GM20000 (cell line): ENCODE data around the gene GUCY2D.

ENCODE experiments used
- DNase-seq: peaks from one replicate; pipeline ENCODE4 v3.0.0; 2012; ENCODE audit warnings: low spot score
- TF ChIP-seq, protein P1 (sequence below): IDR thresholded peaks from 2 replicates; pipeline ENCODE4 v1.5.1; 2012; ENCODE audit warnings: mild to moderate bottlenecking, control low read depth; ENCODE audit errors: extremely low read depth, missing control alignments

The GUCY2D gene

DNA sequence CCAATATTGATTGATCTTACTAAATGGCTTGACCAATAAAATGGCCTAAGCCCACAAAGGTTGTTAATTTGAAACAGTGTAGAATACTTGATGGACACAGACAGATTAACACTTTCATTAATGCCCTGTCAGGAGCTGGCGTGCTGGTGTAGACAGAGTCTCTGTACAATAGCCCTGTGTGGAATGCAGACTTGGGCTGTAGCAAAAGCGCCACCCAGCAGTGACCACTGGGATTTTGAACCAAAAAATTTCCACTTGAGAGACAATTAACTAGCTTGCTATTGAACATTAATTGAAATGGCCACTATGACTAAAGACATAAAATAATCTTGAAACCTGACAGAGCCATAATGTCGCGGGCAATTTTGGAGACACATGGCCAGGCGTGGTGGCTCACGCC, 19.7 kb upstream of the GUCY2D start:
- no peak for DNase-seq
- TF ChIP-seq, protein P1, sequence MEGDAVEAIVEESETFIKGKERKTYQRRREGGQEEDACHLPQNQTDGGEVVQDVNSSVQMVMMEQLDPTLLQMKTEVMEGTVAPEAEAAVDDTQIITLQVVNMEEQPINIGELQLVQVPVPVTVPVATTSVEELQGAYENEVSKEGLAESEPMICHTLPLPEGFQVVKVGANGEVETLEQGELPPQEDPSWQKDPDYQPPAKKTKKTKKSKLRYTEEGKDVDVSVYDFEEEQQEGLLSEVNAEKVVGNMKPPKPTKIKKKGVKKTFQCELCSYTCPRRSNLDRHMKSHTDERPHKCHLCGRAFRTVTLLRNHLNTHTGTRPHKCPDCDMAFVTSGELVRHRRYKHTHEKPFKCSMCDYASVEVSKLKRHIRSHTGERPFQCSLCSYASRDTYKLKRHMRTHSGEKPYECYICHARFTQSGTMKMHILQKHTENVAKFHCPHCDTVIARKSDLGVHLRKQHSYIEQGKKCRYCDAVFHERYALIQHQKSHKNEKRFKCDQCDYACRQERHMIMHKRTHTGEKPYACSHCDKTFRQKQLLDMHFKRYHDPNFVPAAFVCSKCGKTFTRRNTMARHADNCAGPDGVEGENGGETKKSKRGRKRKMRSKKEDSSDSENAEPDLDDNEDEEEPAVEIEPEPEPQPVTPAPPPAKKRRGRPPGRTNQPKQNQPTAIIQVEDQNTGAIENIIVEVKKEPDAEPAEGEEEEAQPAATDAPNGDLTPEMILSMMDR = no peak

- TF ChIP-seq, protein P1 = no peak
- no peak for DNase-seq
Measured at GRCh38 chr17:7984904-7985303, 17.5 kb upstream of the GUCY2D start.

DNA sequence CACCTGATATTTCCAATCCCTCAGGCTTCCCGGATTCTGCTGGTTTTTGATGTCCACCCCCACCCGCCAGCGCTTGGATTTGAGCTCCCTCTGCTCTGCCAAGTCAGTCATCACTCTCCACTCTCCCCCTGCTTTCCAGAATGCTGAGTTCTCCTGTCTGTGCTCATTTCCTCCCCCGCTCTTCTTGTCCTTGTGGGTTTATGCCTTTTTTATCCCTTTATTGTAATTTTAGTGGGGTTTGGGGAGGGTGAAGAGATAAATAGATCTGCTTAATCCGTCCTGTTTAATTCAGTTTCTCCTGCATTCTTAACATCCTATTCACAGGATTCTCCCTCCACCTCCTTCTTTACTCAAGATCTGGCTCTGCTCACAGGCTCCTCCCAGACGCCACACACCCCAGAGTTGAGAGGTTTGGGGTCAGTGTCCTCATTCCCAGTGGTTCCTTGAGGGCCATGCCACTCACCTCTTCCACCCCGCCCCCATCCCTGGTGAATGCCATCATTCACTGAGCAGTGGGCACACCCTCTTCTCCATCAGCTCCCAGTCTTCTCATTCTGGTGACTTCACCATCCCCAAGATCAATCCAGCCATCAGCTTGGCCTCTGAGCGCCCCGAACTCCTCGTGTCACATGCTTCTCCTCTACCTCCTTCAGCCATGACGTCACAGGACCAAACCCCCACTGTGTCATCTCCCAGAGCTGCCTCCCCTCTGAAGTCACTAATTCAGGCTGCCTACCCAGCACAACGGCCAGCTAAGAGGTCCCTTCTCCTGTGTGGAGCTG, 15.1 kb upstream of the GUCY2D start:
- DNase-seq = no peak
- TF ChIP-seq, protein P1 = no peak

- peak; percentile 81 for DNase-seq
- TF ChIP-seq, protein P1 = no peak
Measured at GRCh38 chr17:7988750-7989178, 13.7 kb upstream of the GUCY2D start.

GRCh38 chr17:7989781-7990655, 12.4 kb upstream of the GUCY2D start:
- peak; percentile 91 for DNase-seq
- TF ChIP-seq, protein P1 = peak; percentile 98

GRCh38 chr17:7992516-7992915, 9.9 kb upstream of the GUCY2D start:
- TF ChIP-seq, protein P1 = no peak
- no peak for DNase-seq

- TF ChIP-seq, protein P1 = no peak
- DNase-seq = no peak
Measured at GRCh38 chr17:7992924-7993323, 9.5 kb upstream of the GUCY2D start.
